ENCODE results near the gene ADGB.

Gene ADGB

GRCh38 chr6:146847426-146847825 lies 248.7 kb downstream of the ADGB start:
- Histone ChIP-seq H3K27ac (ENCODE audit: low read length) (no peak overlapping the region), H3K36me3 (replicated peaks; ENCODE audit: insufficient read depth, low read length) (no peaks in the 10 kb centered on the region), H3K4me3 (ENCODE audit: low read length) (no peak overlapping the region), H3K9me3 (replicated peaks; ENCODE audit: insufficient read depth, low read length) (no peaks in the 10 kb centered on the region), H3K9ac (ENCODE audit: low read length) (no peak overlapping the region), H3K79me2 (ENCODE audit: low read length) (no peaks in the 10 kb centered on the region), H3F3A (ENCODE audit: insufficient read depth, low read length) (no peaks in the 10 kb centered on the region), H3K9me2 (replicated peaks; ENCODE audit: insufficient read depth, low read length) (no peaks in the 10 kb centered on the region), H2AFZ (ENCODE audit: low read length) (no peak overlapping the region), H3K4me2 (ENCODE audit: low read depth, low read length) (no peak overlapping the region), H4K20me1 (ENCODE audit: insufficient read depth, low read length) (no peaks in the 10 kb centered on the region), H3K4me1 (ENCODE audit: low read length) (no peaks in the 10 kb centered on the region), H3K27me3 (replicated peaks; ENCODE audit: insufficient read depth, low read length) (no peaks in the 10 kb centered on the region)
- DNase-seq, result no peak
- TF ChIP-seq EZH2 (optimal IDR thresholded peaks at IDR 0.05; ENCODE audit: low read depth, low read length) (no peak), EZH2phosphoT487 (IDR thresholded peaks at IDR 0.05; ENCODE audit: low read length) (no peak), CTCF (IDR thresholded peaks at IDR 0.05; ENCODE audit: low read length) (no peak)

GRCh38 chr6:146850238-146850896 lies 251.6 kb downstream of the ADGB start:
- Histone ChIP-seq H3F3A (ENCODE audit: insufficient read depth, low read length) (no peaks in the 10 kb centered on the region), H4K20me1 (ENCODE audit: insufficient read depth, low read length) (no peaks in the 10 kb centered on the region), H3K4me1 (ENCODE audit: low read length) (no peaks in the 10 kb centered on the region), H3K9ac (ENCODE audit: low read length) (no peak overlapping the region), H3K36me3 (replicated peaks; ENCODE audit: insufficient read depth, low read length) (no peaks in the 10 kb centered on the region), H3K27me3 (replicated peaks; ENCODE audit: insufficient read depth, low read length) (no peaks in the 10 kb centered on the region), H3K27ac (ENCODE audit: low read length) (no peak overlapping the region), H3K4me2 (ENCODE audit: low read depth, low read length) (no peak overlapping the region), H2AFZ (ENCODE audit: low read length) (no peak overlapping the region), H3K79me2 (ENCODE audit: low read length) (no peaks in the 10 kb centered on the region), H3K9me2 (replicated peaks; ENCODE audit: insufficient read depth, low read length) (no peaks in the 10 kb centered on the region), H3K9me3 (replicated peaks; ENCODE audit: insufficient read depth, low read length) (no peaks in the 10 kb centered on the region), H3K4me3 (ENCODE audit: low read length) (no peak overlapping the region)
- TF ChIP-seq CTCF (IDR thresholded peaks at IDR 0.05; ENCODE audit: low read length), result no peak
- no peak for TF ChIP-seq EZH2 (optimal IDR thresholded peaks at IDR 0.05; ENCODE audit: low read depth, low read length)
- TF ChIP-seq EZH2phosphoT487 (IDR thresholded peaks at IDR 0.05; ENCODE audit: low read length), result no peak
- DNase-seq, result no peak

- no peaks in the 10 kb centered on the region for H3K36me3 ChIP-seq (replicated peaks; ENCODE audit: insufficient read depth, low read length)
- no peak overlapping the region for H2AFZ ChIP-seq (ENCODE audit: low read length)
- H3K4me1 ChIP-seq (ENCODE audit: low read length), result no peaks in the 10 kb centered on the region
- no peak overlapping the region for H3K27ac ChIP-seq (ENCODE audit: low read length)
- no peak overlapping the region for H3K4me3 ChIP-seq (ENCODE audit: low read length)
- no peaks in the 10 kb centered on the region for H3K9me2 ChIP-seq (replicated peaks; ENCODE audit: insufficient read depth, low read length)
- no peaks in the 10 kb centered on the region for H3F3A ChIP-seq (ENCODE audit: insufficient read depth, low read length)
- TF ChIP-seq CTCF (IDR thresholded peaks at IDR 0.05; ENCODE audit: low read length) (no peak), EZH2 (optimal IDR thresholded peaks at IDR 0.05; ENCODE audit: low read depth, low read length) (no peak), EZH2phosphoT487 (IDR thresholded peaks at IDR 0.05; ENCODE audit: low read length) (no peak)
- H4K20me1 ChIP-seq (ENCODE audit: insufficient read depth, low read length), result no peaks in the 10 kb centered on the region
- no peaks in the 10 kb centered on the region for H3K27me3 ChIP-seq (replicated peaks; ENCODE audit: insufficient read depth, low read length)
- H3K9me3 ChIP-seq (replicated peaks; ENCODE audit: insufficient read depth, low read length), result no peaks in the 10 kb centered on the region
- DNase-seq, result no peak
- H3K79me2 ChIP-seq (ENCODE audit: low read length), result no peaks in the 10 kb centered on the region
- H3K9ac ChIP-seq (ENCODE audit: low read length), result no peak overlapping the region
- no peak overlapping the region for H3K4me2 ChIP-seq (ENCODE audit: low read depth, low read length)
Observed at GRCh38 chr6:146850981-146851380, 252.2 kb downstream of the ADGB start.

Data from MM.1S (cell line).